Activated T-helper 17 cell treated with anti-CD3 and anti-CD28 coated beads, Interleukin-2, amount 50 U/mL, for 72 hours (primary cell): ENCODE data around the gene MMP24. TPM values are rescaled to one million over a fixed set of nuclear protein-coding genes. Genes with fewer than 3 reads are reported as not detected.

Experiments
- ATAC-seq: fragments of 150-1000 bp; cut with Tn5 transposase; replicated peaks from 2 replicates; pipeline ENCODE4 v1.10.0; 2021; ENCODE audit warnings: mild to moderate bottlenecking, moderate library complexity
- H3K27ac Mint-ChIP-seq: one replicate; pipeline ENCODE4 v1.8.0; 2022; ENCODE audit warnings: mixed read lengths
- H3K27me3 Mint-ChIP-seq: one replicate; pipeline ENCODE4 v1.8.0; 2022; ENCODE audit warnings: mixed read lengths
- H3K36me3 Mint-ChIP-seq: one replicate; pipeline ENCODE4 v1.8.0; 2022; ENCODE audit warnings: low read depth, mild to moderate bottlenecking, mixed read lengths
- H3K4me1 Mint-ChIP-seq: one replicate; pipeline ENCODE4 v1.8.0; 2022; ENCODE audit warnings: mixed read lengths
- H3K4me3 Mint-ChIP-seq: one replicate; pipeline ENCODE4 v1.8.0; 2022; ENCODE audit warnings: mild to moderate bottlenecking, mixed read lengths
- H3K9me3 Mint-ChIP-seq: one replicate; pipeline ENCODE4 v1.8.0; 2022; ENCODE audit warnings: mixed read lengths
- total RNA-seq, 2 donors: library from RNA; stranded (reverse); gene quantifications; one replicate each; pipeline ENCODE4 v1.2.3, GENCODE V29; 2022

MMP24 gene
- total RNA-seq, 2 donors from 2014 or later, result 0.04 TPM; not detected in 1

GRCh38 chr20:35276408-35276807, 49.9 kb downstream of the MMP24 start:
- Mint-ChIP-seq H3K27me3 (no peaks in the 10 kb centered on the region), H3K36me3 (peaks cover 68% of the 10 kb centered on the region), H3K27ac (peak overlapping the region; percentile 100), H3K9me3 (no peaks in the 10 kb centered on the region), H3K4me1 (peaks cover 4% of the 10 kb centered on the region), H3K4me3 (peak overlapping the region; percentile 99)
- ATAC-seq, result no peak

GRCh38 chr20:35277127-35277526, 50.6 kb downstream of the MMP24 start:
- ATAC-seq, result no peak
- no peaks in the 10 kb centered on the region for H3K27me3 Mint-ChIP-seq
- H3K4me1 Mint-ChIP-seq, result peaks cover 4% of the 10 kb centered on the region
- no peaks in the 10 kb centered on the region for H3K9me3 Mint-ChIP-seq
- peak overlapping the region; percentile 99 for H3K4me3 Mint-ChIP-seq
- peaks cover 69% of the 10 kb centered on the region for H3K36me3 Mint-ChIP-seq
- H3K27ac Mint-ChIP-seq, result peak overlapping the region; percentile 100

DNA sequence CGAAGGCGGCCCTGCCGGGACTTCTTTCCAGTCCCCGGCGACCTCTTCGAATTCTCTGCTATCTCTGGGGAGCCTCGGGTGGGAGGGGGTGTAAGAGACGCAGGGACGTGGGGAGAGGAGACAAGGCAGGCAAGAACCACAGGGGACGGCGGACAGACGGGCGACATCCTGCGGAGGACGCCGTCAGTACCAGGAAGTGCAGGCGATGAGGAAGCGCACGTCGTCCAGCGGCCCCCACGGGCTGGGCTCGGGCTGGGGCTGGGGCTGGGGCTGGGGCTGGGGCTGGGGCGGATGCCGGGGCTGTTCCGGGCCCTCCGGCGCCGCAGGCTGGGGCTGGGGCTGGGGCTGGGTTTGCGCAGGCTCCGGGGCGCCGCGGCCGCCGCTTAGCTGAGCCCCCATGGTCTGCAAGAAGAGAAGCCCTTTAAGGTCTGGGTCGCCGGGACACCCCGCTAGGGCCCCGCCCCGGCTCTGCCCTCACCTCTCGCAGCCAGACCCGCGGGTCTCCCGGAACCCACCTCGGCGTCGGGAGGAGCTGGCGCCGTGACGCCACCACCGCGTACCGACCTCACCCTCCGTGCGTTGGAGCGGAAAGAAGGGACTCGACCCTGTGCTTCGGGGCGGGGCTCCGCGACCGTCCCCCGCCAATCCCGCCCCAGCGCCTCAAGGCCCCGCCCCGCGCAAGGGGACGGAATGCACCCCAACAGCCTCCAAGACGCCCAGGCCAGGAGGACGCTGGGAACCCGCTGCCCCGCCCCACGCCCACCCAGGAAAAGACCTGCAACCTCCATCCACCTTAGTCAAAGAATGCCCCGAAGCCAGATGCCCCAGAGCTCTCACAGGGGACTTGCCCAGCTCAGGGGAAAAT, 51.3 kb downstream of the MMP24 start, which contains the start of gene MMP24OS:
MMP24OS (minus strand) TSS at position 592 of the 865 bp plus-strand sequence; CDS start at position 399, 193 bp downstream.
- Mint-ChIP-seq H3K27me3 (no peaks in the 10 kb centered on the region), H3K27ac (peak within 1 kb of the TSS; percentile 100), H3K4me1 (peaks cover 4% of the 10 kb centered on the region), H3K36me3 (peaks cover 74% of the 10 kb centered on the region), H3K9me3 (no peaks in the 10 kb centered on the region), H3K4me3 (peak within 1 kb of the TSS; percentile 99)
- peak; percentile 96 for ATAC-seq

- no peak for ATAC-seq
- Mint-ChIP-seq H3K27ac (peak overlapping the region; percentile 100), H3K36me3 (peaks cover 83% of the 10 kb centered on the region), H3K4me3 (no peak overlapping the region), H3K27me3 (no peaks in the 10 kb centered on the region), H3K4me1 (peaks cover 4% of the 10 kb centered on the region), H3K9me3 (no peaks in the 10 kb centered on the region)
These were observed 52.5 kb downstream of the MMP24 start for GRCh38 chr20:35279040-35279439.

- no peaks in the 10 kb centered on the region for H3K9me3 Mint-ChIP-seq
- H3K27ac Mint-ChIP-seq, result peak overlapping the region; percentile 26
- ATAC-seq, result no peak
- H3K4me1 Mint-ChIP-seq, result peaks cover 6% of the 10 kb centered on the region
- no peak overlapping the region for H3K4me3 Mint-ChIP-seq
- peaks cover 88% of the 10 kb centered on the region for H3K36me3 Mint-ChIP-seq
- no peaks in the 10 kb centered on the region for H3K27me3 Mint-ChIP-seq
These were observed 53.2 kb downstream of the MMP24 start for GRCh38 chr20:35279533-35280174.

- ATAC-seq, result no peak
- Mint-ChIP-seq H3K36me3 (peaks cover 88% of the 10 kb centered on the region), H3K9me3 (no peaks in the 10 kb centered on the region), H3K27me3 (no peaks in the 10 kb centered on the region), H3K4me1 (peaks cover 13% of the 10 kb centered on the region), H3K4me3 (no peak overlapping the region), H3K27ac (peak overlapping the region; percentile 26)
These were observed 54.0 kb downstream of the MMP24 start for GRCh38 chr20:35280523-35280922.

DNA sequence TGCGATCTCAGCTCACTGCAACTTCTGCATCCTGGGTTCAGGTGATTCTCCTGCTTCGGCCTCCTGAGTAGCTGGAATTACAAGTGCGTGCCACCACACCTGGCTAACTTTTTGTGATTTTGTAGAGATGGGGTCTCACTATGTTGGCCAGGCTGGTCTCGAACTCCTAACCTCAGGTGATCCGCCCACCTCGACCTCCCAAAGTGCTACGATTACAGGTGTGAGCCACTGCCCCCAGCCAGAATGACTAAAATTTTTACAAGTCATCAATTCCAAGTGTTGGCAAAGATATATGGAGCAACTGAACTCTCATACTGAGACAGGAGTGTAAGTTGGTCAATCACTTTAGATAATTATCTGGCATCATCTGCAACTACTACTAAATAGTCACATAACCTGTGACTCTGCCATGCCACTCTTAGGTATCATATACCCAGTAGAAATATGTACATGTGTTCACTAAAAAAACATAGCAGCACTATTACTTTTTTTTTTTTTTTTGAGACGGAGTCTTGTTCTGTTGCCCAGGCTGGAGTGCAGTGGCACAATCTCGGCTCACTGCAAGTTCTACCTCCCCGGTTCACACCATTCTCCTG, 55.1 kb downstream of the MMP24 start:
- H3K36me3 Mint-ChIP-seq, result peaks cover 77% of the 10 kb centered on the region

DNA sequence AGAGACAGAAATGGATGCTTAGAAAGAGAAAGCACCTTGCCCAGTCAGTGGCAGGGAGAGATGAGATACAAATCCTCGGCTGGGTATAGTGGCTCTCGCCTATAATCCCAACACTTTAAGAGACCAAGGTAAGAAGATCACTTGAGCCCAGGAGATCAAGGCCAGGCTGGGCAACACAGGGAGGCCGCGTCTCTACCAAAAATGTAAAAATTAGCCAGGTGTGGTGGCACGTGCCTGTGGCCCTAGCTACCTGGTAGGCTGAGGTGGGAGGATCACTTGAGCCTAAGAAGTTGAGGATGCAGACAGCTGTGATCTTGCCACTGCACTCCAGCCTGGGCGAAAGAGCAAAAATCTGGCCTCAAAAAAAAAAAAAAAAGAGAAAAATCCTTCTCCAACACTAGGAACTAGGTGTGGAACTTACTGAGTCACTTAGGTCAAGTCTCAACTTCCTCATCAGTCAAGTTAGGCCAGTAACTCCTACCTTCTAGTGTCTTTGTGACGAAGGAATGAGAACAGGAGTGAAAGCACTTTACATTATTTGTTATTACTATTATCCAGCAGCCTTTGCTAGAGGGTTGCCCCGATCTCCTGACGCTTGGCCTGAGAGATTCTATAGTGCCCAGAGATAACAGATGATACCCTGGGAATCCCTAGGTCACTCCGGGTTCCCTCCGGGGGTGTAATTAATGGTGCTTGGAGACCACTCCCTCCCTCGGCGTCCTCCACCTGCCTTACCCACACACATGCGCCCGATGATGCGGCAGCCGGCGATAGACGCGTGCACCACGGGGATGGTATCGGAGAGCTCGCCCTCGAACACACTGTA, 57.2 kb downstream of the MMP24 start:
- H3K4me3 Mint-ChIP-seq, result peak overlapping the region; percentile 97
- ATAC-seq, result peak; percentile 56
- no peaks in the 10 kb centered on the region for H3K27me3 Mint-ChIP-seq
- peaks cover 19% of the 10 kb centered on the region for H3K4me1 Mint-ChIP-seq
- H3K36me3 Mint-ChIP-seq, result peaks cover 56% of the 10 kb centered on the region
- peak overlapping the region; percentile 95 for H3K27ac Mint-ChIP-seq
- no peaks in the 10 kb centered on the region for H3K9me3 Mint-ChIP-seq

More for the DNA sequence above, 55.1 kb downstream of the MMP24 start:
- no peak for ATAC-seq
- no peaks in the 10 kb centered on the region for H3K9me3 Mint-ChIP-seq
- H3K4me1 Mint-ChIP-seq, result peaks cover 19% of the 10 kb centered on the region
- H3K4me3 Mint-ChIP-seq, result no peak overlapping the region
- no peak overlapping the region for H3K27ac Mint-ChIP-seq
- H3K27me3 Mint-ChIP-seq, result no peaks in the 10 kb centered on the region

- H3K27ac Mint-ChIP-seq, result peak within 1 kb of the TSS; percentile 95
- peak within 1 kb of the TSS; percentile 97 for H3K4me3 Mint-ChIP-seq
- peaks cover 19% of the 10 kb centered on the region for H3K4me1 Mint-ChIP-seq
- peaks cover 49% of the 10 kb centered on the region for H3K36me3 Mint-ChIP-seq
- ATAC-seq, result peak; percentile 82
- no peaks in the 10 kb centered on the region for H3K9me3 Mint-ChIP-seq
- no peaks in the 10 kb centered on the region for H3K27me3 Mint-ChIP-seq
These were observed 57.9 kb downstream of the MMP24 start, which contains the start of gene EIF6 for GRCh38 chr20:35284267-35284991. TSS of gene EIF6 (minus strand) at chr20:35284772. CDS start at chr20:35284487, 285 bp downstream.

DNA sequence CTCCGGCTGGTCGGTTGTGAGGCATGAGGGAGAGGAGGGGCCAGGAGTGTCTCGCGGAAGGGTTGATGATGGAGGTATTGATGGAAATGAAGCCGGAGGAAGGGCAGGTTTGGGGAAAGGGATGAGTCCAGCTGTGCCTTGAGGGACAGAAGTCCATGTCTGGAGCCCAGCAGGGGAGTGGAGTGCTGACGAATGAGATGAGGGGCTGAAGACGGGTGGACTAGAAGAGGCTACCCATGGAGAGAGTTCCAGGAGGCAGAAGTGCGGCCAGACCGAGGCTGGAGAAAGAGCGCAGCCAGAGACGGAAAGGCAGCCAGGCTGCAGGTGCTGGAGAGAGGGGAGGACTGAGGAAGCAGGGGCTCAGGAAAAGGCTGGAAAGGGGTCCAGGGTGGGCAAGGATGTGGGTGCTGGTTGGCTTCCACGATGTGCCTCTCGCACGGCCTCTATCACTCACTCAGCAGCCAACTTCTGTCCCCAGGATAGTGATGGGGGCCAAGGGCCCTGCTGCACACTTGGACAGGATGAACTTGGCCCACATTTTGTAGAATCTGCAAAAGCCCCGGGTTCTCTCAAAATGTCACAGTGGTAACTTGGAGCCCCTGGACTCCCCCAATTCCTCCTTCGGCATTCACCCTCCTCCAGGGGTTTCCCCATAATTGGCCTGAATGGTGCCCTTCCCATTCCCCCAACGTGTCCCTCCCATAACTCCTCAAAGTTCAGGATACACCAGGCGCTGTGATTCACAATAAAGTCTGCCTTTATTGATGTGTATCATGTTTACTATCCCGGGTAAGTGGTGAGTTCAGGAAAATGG, 58.7 kb downstream of the MMP24 start:
- ATAC-seq, result no peak
- H3K4me1 Mint-ChIP-seq, result peaks cover 16% of the 10 kb centered on the region
- H3K27ac Mint-ChIP-seq, result peak overlapping the region; percentile 95
- no peaks in the 10 kb centered on the region for H3K9me3 Mint-ChIP-seq
- peak overlapping the region; percentile 97 for H3K4me3 Mint-ChIP-seq
- peaks cover 41% of the 10 kb centered on the region for H3K36me3 Mint-ChIP-seq
- H3K27me3 Mint-ChIP-seq, result no peaks in the 10 kb centered on the region

- Mint-ChIP-seq H3K27ac (peak overlapping the region; percentile 95), H3K9me3 (no peaks in the 10 kb centered on the region), H3K4me1 (peaks cover 15% of the 10 kb centered on the region), H3K4me3 (peak overlapping the region; percentile 97), H3K27me3 (no peaks in the 10 kb centered on the region), H3K36me3 (peaks cover 35% of the 10 kb centered on the region)
- ATAC-seq, result peak; percentile 12
These were observed 59.3 kb downstream of the MMP24 start for GRCh38 chr20:35285806-35286076.

GRCh38 chr20:35286077-35286898, 59.8 kb downstream of the MMP24 start:
- no peaks in the 10 kb centered on the region for H3K9me3 Mint-ChIP-seq
- H3K36me3 Mint-ChIP-seq, result peaks cover 31% of the 10 kb centered on the region
- ATAC-seq, result no peak
- peaks cover 15% of the 10 kb centered on the region for H3K4me1 Mint-ChIP-seq
- H3K27ac Mint-ChIP-seq, result peak overlapping the region; percentile 95
- peak overlapping the region; percentile 97 for H3K4me3 Mint-ChIP-seq
- no peaks in the 10 kb centered on the region for H3K27me3 Mint-ChIP-seq
